ENCODE results near the gene TMEM218.

The TMEM218 gene

DNA sequence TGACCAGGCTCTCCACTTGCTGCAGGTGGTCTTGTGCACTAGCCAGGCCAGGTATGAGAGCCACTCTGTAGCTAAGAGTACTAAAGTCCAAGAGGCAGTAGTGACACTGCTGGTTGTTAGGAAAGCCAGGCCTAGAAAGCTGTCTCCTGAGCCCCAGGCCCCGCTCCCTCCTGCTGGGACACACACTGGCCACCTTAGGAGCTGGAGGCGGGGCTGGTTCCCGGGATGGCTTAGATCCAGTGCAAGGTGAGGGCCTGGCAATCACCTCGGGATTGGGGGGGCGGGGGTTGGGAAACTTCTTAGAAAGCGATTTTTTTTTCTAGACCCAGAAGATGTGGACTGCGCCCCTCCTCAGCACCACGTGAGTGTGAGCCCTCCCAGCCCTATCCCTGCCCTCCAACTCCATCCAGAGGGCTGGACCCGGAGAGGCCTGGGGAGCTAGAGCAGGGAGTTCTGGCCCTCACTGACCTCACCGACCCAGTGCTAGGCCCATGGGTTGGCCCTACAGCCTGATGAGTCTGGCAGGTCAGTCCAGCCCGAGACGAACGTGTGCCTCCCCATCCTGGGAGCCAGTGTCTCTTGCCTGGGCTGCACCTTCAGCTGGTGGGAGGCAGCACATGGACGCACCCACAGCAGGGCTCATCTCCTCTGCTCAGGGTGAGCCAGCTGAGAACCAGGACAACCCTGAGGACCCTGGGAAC, 30.2 kb downstream of the TMEM218 start:
- Histone ChIP-seq H3K79me2 (ENCODE audit: insufficient read depth, low read length) (no peaks in the 10 kb centered on the region), H3K4me2 (ENCODE audit: low read depth, low read length, poor library complexity, severe bottlenecking) (no peak overlapping the region), H3K4me3 (ENCODE audit: low read length, poor library complexity, severe bottlenecking) (no peak overlapping the region), H3K4me1 (ENCODE audit: insufficient read depth, low read length, poor library complexity, severe bottlenecking) (no peaks in the 10 kb centered on the region), H3K9me2 (replicated peaks; ENCODE audit: low read depth, low read length) (no peaks in the 10 kb centered on the region), H3K9ac (ENCODE audit: low read depth, low read length, poor library complexity, severe bottlenecking) (no peak overlapping the region), H3K9me3 (ENCODE audit: insufficient read depth, low read depth, low read length) (no peaks in the 10 kb centered on the region), H3K36me3 (ENCODE audit: insufficient read depth, low read length) (no peaks in the 10 kb centered on the region), H3F3A (ENCODE audit: low read depth) (no peaks in the 10 kb centered on the region), H4K20me1 (ENCODE audit: insufficient read depth, low read length, poor library complexity, severe bottlenecking) (no peaks in the 10 kb centered on the region), H3K27me3 (ENCODE audit: insufficient read depth, low read length, poor library complexity, severe bottlenecking) (no peaks in the 10 kb centered on the region), H2AFZ (ENCODE audit: low read length) (no peak overlapping the region)
- TF ChIP-seq, protein P1, sequence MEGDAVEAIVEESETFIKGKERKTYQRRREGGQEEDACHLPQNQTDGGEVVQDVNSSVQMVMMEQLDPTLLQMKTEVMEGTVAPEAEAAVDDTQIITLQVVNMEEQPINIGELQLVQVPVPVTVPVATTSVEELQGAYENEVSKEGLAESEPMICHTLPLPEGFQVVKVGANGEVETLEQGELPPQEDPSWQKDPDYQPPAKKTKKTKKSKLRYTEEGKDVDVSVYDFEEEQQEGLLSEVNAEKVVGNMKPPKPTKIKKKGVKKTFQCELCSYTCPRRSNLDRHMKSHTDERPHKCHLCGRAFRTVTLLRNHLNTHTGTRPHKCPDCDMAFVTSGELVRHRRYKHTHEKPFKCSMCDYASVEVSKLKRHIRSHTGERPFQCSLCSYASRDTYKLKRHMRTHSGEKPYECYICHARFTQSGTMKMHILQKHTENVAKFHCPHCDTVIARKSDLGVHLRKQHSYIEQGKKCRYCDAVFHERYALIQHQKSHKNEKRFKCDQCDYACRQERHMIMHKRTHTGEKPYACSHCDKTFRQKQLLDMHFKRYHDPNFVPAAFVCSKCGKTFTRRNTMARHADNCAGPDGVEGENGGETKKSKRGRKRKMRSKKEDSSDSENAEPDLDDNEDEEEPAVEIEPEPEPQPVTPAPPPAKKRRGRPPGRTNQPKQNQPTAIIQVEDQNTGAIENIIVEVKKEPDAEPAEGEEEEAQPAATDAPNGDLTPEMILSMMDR (conservative IDR thresholded peaks at IDR 0.05; ENCODE audit: low read length): no peak

DNA sequence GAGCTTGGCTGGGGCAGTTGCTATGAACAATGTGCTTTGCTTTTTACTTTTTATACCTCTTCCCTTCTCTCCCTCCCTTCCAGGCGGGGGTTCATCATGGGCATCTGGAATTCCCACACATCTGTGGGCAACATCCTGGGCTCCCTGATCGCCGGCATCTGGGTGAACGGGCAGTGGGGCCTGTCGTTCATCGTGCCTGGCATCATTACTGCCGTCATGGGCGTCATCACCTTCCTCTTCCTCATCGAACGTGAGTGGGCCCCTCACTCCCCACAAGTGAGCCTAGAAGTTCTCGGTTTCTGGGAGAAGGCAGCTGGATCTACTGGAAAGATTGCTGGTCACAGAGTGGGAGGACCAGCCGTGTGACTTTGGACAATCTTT, 30.9 kb downstream of the TMEM218 start:
- no peaks in the 10 kb centered on the region for H3K9me2 ChIP-seq (replicated peaks; ENCODE audit: low read depth, low read length)
- H3K79me2 ChIP-seq (ENCODE audit: insufficient read depth, low read length): no peaks in the 10 kb centered on the region
- no peaks in the 10 kb centered on the region for H3K4me1 ChIP-seq (ENCODE audit: insufficient read depth, low read length, poor library complexity, severe bottlenecking)
- no peaks in the 10 kb centered on the region for H3K27me3 ChIP-seq (ENCODE audit: insufficient read depth, low read length, poor library complexity, severe bottlenecking)
- H3K9me3 ChIP-seq (ENCODE audit: insufficient read depth, low read depth, low read length): no peaks in the 10 kb centered on the region
- H3K4me3 ChIP-seq (ENCODE audit: low read length, poor library complexity, severe bottlenecking): no peak overlapping the region
- no peak for TF ChIP-seq EZH2phosphoT487 (IDR thresholded peaks at IDR 0.05; ENCODE audit: borderline replicate concordance)
- TF ChIP-seq, protein P1 (conservative IDR thresholded peaks at IDR 0.05; ENCODE audit: low read length): no peak
- no peaks in the 10 kb centered on the region for H3F3A ChIP-seq (ENCODE audit: low read depth)
- no peaks in the 10 kb centered on the region for H3K36me3 ChIP-seq (ENCODE audit: insufficient read depth, low read length)
- H4K20me1 ChIP-seq (ENCODE audit: insufficient read depth, low read length, poor library complexity, severe bottlenecking): no peaks in the 10 kb centered on the region
- H3K4me2 ChIP-seq (ENCODE audit: low read depth, low read length, poor library complexity, severe bottlenecking): no peak overlapping the region
- H3K9ac ChIP-seq (ENCODE audit: low read depth, low read length, poor library complexity, severe bottlenecking): no peak overlapping the region
- no peak overlapping the region for H2AFZ ChIP-seq (ENCODE audit: low read length)

DNA sequence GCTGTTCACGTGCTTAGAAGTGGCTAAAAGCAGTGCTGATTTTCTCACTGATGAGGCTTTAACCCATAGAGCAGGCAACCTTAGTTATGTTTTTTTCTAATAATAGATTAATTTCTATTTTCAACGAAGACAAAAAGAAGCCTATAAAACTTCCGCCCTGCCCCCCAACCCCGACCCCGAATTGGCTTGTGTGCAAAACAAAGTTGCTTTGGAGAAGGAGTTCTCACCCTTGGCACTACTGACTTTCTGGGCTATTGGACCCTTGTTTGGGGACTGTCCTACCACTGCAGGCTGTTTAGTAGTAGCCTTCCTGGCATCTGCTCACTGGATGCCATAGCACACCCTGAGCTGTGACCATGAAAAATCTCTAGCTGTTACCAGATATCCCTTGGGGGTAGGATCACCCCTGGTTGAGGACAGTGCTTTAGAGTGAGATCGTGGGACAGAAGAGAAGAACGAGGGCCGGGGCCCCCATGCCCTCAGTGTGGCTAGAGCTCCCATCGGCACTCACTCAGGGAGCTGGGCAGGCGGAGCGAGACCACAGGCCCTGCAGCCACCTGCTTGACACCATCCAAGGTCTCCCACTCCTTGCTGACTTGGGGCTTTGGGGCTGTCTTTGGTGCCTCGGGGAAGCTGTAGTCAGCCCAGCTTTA, 31.4 kb downstream of the TMEM218 start:
- Histone ChIP-seq H3K27me3 (ENCODE audit: insufficient read depth, low read length, poor library complexity, severe bottlenecking) (no peaks in the 10 kb centered on the region), H3F3A (ENCODE audit: low read depth) (no peaks in the 10 kb centered on the region), H4K20me1 (ENCODE audit: insufficient read depth, low read length, poor library complexity, severe bottlenecking) (no peaks in the 10 kb centered on the region), H3K9me2 (replicated peaks; ENCODE audit: low read depth, low read length) (no peaks in the 10 kb centered on the region), H3K36me3 (ENCODE audit: insufficient read depth, low read length) (no peaks in the 10 kb centered on the region), H2AFZ (ENCODE audit: low read length) (no peak overlapping the region), H3K4me1 (ENCODE audit: insufficient read depth, low read length, poor library complexity, severe bottlenecking) (no peaks in the 10 kb centered on the region), H3K9me3 (ENCODE audit: insufficient read depth, low read depth, low read length) (no peaks in the 10 kb centered on the region), H3K4me3 (ENCODE audit: low read length, poor library complexity, severe bottlenecking) (no peak overlapping the region), H3K9ac (ENCODE audit: low read depth, low read length, poor library complexity, severe bottlenecking) (no peak overlapping the region), H3K4me2 (ENCODE audit: low read depth, low read length, poor library complexity, severe bottlenecking) (no peak overlapping the region), H3K79me2 (ENCODE audit: insufficient read depth, low read length) (no peaks in the 10 kb centered on the region)
- TF ChIP-seq EZH2phosphoT487 (IDR thresholded peaks at IDR 0.05; ENCODE audit: borderline replicate concordance): no peak
- TF ChIP-seq, protein P1 (conservative IDR thresholded peaks at IDR 0.05; ENCODE audit: low read length): no peak

Measured in Loucy (cell line).